Measurements from ENCODE around the gene CA11.
"Not testable (repeated sequence)": the region's sequence is repeated elsewhere in the genome, so short reads cannot be mapped to it uniquely, and the experiment has no call there.

Gene CA11

GRCh38 chr19:48646001-48646721, at the start of gene CA11:
Gene CA11, minus strand, starts transcription at chr19:48646187. Its CDS starts 555 bp downstream, at chr19:48645632.
- DNase-seq (ENCODE audit: low spot score) = peak; percentile 76

- DNase-seq (ENCODE audit: low spot score) = not testable (repeated sequence)
Observed at GRCh38 chr19:48693629-48694028, 47.6 kb upstream of the CA11 start.

DNA sequence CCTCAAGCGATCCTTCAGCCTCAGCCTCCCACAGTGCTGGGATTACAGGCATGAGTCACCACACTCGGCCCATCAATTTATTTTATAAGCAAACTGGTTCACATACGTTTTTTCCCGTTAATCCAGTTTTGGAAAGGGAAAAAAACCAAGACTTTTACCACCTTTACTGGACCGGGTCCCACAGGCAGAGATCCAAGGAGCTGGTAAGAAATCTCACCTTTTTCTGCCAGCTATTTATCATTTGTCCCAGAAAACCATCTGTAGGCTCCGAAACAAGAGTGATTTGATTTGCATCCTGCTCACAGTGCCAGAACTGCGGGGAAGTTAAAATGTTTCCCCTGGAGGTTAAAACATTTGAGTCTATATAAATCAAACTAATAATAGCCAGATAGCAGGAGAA, 43.5 kb upstream of the CA11 start:
- no peak for DNase-seq (ENCODE audit: low spot score)

- DNase-seq (ENCODE audit: low spot score) = no peak
Observed at GRCh38 chr19:48687776-48688175, 41.8 kb upstream of the CA11 start.

GRCh38 chr19:48686637-48687036, 40.6 kb upstream of the CA11 start:
- DNase-seq (ENCODE audit: low spot score) = not testable (repeated sequence)

- DNase-seq (ENCODE audit: low spot score) = no peak
Observed at GRCh38 chr19:48686088-48686487, 40.1 kb upstream of the CA11 start.

DNA sequence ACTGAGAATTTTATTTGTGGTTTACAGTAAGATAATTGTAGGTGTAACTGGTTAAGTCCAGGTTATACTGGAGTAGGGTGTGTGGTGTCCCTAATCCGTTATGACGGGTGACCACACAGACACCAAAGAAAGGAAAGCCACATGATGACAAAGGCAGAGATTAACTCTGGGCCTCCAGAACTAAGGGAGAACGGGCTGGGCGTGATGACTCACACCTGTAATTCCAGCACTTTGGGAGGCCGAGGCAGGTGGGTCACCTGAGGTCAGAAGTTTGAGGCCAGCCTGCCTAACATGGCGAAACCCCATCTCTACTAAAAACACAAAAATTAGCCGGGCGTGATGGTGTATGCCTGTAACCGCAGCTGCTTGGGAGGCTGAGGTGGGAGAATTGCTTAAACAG, 39.6 kb upstream of the CA11 start:
- no peak for DNase-seq (ENCODE audit: low spot score)

DNA sequence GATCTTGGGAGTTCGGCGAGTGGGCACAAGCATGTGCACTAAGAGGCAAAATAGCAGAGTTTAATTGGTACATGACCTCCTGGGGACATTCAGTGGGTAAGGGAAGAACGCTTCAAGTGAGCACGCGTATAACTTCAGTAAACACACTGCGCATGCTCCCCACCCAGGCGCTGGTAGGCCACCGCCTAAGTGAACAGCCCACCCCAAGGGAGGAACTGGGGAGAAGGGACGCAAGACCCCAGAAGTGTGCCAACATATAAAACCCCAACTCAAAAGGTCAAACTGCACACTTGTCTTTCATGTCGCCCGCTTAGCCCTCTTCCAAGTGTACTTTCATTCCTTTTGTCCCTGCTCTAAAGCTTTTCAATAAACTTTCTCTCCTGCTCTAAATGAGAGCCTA, 37.4 kb upstream of the CA11 start:
- no peak for DNase-seq (ENCODE audit: low spot score)

DNA sequence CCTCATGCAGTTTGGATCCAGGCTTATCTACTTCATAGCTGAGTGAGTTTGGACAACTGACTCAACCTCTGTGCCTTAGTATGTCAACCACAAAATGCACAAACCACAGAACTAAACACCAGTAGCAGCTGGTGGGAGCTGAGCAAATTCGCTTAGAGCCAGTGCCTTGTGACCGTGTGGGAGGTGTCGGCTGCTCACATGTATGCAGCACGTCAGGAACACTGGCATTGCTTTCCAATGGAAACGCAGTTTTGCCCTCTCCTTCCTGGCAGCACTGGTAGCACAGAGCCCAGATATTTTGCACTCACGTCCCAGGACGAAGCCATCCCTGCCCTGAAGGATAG, 35.1 kb upstream of the CA11 start:
- no peak for DNase-seq (ENCODE audit: low spot score)

GRCh38 chr19:48680436-48681126, 34.6 kb upstream of the CA11 start:
- no peak for DNase-seq (ENCODE audit: low spot score)

GRCh38 chr19:48680006-48680405, 34.0 kb upstream of the CA11 start:
- DNase-seq (ENCODE audit: low spot score) = not testable (repeated sequence)

DNA sequence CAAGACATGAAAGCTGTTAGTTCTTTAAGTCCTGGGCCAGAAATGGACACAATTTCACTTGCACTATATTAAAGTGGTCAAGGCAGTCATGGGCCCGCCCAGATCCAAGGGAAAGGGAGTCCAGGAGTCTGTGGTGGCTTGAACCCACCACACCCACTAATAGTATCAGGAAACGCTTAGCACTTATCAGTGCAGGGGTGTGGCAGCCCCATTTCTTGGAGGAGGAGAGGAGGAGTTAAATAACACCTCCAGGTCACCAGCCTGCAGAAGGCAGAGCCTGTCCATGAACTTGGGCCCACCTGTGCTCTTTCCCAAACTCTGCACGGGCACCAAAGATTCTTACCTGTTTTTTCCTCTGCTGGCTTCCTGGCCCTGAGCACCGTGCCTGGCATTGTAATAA, 32.2 kb upstream of the CA11 start:
- DNase-seq (ENCODE audit: low spot score) = no peak

DNA sequence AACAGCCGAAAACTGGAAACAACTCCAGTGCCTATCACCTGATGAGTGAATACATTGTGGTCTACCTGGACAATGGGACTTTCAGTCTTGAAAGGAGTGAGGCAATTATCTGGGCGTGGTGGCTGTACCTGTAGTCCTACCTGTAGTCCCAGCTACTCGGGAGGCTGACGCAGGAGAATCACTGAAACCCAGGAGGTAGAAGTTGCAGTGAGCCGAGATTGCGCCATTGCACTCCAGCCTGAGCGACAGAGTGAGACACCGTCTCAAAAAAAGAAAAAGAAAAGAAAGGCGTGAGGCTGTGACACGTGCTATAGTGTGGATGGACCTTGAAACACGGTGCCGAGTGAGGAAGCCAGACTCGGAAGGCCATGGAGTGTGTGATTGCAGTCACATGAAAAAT, 30.9 kb upstream of the CA11 start:
- DNase-seq (ENCODE audit: low spot score) = no peak

- no peak for DNase-seq (ENCODE audit: low spot score)
Observed at GRCh38 chr19:48676487-48676886, 30.5 kb upstream of the CA11 start.

DNA sequence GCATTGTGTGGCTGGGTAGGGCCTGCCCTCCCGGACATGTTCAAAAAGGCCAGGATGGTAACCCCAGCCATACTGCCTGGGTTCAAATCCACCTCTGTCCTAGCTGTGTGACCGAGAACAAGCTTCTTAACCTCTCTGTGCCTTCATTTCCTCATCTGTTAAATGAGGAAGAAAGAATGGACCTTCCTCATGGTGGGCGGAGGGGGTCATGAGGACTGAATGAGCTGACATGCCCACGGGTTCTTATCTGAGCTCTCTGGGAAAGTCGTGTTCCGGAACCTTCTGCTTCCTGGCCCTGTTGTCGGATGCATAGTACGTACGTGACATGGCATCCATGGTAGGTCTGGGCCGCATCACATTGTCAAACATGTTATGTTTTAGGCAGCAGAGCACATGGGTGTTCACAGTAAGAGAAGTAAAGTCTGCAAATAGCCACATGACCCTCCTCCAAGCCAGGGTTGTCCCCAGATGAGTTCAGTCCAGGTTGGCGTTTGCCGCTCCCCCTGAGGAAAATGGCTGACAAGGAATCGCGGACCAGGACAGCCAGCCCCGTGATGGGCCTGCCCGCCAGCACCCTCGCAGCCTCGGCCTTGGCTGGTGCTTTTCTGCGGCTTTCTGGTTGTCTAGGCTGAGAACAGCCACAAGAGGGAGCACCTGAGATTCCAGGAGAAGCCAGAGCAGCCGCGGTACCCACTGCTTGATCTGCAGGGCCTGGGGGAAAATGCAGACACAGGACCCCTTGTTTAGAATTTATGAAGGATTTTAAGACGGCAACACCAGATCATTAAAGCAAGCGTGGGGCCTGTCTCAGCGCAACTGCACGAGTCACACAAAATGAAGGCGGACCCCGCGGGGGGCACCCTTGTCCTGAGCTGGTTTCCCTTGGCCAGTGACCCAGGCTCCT, 29.2 kb upstream of the CA11 start:
- DNase-seq (ENCODE audit: low spot score) = peak; percentile 83

DNA sequence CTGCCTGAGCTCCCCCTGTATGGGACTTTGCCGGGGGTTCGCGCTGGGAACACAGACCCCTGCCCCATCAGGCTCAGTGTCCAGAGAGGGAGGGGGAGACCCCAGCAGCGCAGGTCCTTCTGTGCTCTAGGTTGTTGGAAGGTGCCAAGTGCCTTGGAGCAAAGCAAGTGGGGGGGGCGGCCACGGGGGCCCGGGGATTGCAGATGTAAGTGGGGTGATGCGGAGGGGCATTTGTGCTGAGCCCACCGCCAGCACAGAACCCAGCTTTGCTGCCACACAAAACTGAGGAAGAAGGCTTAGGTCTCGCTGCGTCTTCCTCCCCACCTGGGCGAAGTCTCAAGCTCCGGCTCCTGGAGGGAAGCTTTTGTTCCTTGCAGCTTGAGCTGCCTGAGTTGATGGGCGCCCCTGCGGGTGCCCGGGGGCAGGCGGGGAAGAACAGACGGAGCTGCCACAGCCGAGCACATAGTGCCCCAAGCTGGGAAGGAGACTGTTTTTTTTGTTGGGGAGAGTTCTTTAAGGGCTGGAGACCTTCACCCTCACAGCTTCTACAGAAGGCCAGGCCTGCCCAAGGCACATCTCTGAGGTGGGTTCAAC, 28.3 kb upstream of the CA11 start:
- no peak for DNase-seq (ENCODE audit: low spot score)

DNA sequence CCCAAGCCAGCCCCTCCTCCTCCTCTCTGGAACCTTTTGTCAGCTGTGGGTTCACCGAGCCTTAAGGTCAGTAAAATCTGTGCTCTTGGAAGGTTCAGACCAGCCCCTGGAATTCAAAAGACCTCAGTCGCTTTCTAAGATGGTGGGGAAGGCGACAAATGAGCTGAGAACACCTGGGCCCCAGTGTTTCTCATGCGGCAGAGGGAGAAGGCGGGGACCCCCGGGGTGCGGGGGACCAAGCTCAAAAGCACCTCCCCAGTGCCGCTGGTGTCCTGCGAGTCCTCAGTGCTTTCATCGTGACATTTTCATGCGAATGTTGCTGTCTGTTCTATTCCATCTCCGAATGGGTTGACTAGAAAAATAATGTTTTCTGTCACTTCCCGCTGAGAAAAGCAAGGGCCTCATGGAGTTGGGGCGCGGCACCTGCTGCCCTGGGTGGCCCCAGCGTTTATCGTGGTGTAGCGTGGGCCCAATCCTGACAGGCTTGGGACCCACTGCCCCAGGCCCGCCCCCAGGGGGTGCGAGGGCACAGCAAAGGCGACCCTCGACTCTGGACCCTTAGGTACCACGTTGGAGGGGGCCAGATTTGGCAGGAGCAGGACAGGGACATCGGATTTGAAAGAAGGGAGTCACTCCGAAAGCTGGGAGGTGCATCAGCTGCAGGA, 27.6 kb upstream of the CA11 start:
- DNase-seq (ENCODE audit: low spot score) = no peak

GRCh38 chr19:48672994-48673393, 27.0 kb upstream of the CA11 start, which contains the start of gene NTN5:
Gene NTN5, minus strand, starts transcription at chr19:48673017. Its CDS starts 2,031 bp downstream, at chr19:48670986.
- DNase-seq (ENCODE audit: low spot score) = no peak

- DNase-seq (ENCODE audit: low spot score) = no peak
Observed at GRCh38 chr19:48671446-48671995, 25.5 kb upstream of the CA11 start.

GRCh38 chr19:48670699-48671445, 24.9 kb upstream of the CA11 start:
- DNase-seq (ENCODE audit: low spot score) = no peak
